Limb (tissue), 2 donors: ENCODE data around the gene HIRIP3.

Experiments used
- DNase-seq, 2 donors: peaks; one replicate each; pipeline ENCODE4 v3.0.0-alpha.2; 2016; ENCODE audit errors: extremely low spot score in 2 of 2

The HIRIP3 gene

DNA sequence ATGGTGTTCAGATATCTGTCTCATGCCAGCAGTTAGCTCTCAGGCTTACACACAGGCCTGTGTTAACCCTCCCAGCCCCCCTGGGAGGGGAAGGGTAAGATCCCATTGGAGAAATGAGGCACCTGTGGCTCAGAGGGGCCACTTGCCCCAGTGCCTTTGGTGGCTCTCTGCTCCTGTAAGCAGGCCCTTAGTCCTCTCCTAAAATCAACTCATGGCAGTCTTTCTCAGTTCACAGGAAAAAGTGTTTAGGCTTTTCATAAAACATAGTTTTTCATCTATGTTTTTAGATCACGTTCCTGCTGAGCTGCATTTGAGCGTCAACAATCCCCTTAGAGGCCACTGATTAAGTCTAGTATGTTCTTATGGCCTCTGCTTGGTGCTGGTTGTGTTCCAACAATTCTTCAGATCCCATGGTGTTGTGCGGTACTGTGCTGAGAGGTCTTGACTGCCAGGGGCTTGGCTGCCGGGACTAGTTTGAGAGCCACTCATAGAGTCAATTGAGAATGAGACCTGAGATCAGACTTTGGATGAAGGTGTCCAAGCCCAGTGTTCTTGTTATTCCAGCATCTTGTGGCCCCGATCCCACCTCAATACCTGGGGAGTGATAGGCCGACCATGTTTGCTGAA, 11.2 kb downstream of the HIRIP3 start:
- no peak for DNase-seq

DNA sequence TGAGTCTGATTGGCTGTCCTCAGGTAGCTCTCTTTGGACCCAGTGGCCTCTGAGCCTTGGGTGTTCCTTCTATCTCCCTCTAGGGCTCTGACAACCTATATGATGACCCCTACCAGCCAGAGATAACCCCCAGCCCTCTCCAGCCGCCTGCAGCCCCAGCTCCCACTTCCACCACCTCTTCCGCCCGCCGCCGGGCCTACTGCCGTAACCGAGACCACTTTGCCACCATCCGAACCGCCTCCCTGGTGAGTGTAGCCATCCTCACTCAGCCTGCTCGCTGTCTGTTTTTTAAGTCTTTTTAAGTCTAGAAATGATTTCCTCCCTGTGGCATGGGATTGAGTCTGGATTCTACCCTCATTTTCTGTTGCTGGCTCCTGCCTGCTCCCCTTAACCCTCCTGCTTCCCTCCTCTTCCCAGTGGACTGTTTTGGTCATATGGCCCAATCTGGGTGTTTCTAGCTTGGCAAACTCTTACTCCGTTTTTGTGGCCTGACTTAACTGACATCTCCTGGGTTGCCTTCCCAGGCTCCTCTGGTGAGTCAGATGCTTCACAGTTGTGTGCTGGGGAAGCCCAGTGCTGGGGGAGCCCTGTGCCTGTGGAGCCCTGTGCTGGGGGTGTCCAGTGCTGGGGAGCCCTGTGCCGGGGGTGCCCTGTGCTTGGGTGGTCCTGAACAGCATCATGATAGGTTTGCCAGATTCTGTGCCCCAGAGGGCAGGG, 11.8 kb downstream of the HIRIP3 start:
- DNase-seq = no peak

DNA sequence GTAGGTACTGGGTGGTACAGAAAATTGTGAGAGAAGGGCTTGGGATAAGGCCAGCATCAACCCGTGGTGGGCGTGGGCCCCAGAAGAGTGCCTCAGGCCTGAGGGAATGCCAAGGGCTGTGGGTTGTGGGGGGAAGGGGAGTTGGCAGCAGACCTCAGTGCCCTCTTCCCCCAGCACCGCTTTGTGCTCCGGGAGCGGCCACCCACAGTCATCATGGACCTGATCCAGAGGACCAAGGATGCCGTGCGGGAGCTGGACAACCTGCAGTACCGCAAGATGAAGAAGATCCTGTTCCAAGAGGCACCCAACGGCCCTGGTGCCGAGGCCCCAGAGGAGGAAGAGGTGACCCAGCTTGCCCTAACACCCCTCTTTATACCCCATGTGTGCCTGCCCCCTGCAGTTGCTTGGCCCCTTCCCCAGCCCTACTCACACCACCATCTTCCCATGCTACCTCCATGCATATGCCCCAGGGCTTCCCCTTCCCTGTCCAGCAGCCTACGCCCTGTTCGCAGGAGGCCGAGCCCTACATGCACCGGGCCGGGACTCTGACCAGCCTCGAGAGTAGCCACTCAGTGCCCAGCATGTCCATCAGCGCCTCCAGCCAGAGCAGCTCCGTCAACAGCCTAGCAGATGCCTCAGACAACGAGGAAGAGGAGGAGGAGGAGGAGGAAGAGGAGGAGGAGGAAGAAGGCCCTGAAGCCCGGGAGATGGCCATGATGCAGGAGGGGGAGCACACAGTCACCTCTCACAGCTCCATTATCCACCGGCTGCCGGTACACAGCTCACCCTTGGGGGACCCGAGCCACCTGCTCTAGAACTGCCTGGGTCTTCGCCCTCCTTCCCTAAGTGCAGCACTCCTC, 12.6 kb downstream of the HIRIP3 start:
- DNase-seq = no peak

DNA sequence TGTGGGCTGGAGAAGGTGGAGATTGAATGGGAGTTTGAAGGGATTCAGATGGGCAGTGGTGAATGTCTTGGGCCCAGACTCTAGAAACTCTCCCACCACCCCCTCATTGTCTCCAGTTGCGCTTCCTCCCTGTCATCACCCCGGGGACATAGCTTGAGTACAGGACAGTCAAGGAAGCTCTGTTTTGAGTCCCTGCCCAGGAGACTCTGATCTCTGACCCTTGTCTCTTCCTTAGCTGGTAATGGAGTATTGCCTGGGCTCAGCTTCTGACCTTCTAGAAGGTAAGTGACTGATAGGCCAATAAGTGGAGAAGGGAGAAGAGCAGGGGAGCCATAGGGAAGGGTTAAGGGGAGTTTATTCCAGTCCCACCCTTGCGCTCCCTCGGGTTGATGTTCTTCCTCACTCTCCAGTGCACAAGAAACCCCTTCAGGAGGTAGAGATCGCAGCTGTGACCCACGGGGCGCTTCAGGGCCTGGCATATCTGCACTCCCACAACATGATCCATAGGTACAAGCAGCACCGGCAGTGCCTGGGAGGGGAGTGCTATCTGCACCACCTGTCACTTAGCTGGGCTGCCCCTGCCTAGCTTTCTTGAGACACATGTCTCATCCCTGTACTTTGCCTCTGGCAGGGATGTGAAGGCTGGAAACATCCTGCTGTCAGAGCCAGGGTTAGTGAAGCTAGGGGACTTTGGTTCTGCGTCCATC, 16.7 kb downstream of the HIRIP3 start:
- DNase-seq = no peak

DNA sequence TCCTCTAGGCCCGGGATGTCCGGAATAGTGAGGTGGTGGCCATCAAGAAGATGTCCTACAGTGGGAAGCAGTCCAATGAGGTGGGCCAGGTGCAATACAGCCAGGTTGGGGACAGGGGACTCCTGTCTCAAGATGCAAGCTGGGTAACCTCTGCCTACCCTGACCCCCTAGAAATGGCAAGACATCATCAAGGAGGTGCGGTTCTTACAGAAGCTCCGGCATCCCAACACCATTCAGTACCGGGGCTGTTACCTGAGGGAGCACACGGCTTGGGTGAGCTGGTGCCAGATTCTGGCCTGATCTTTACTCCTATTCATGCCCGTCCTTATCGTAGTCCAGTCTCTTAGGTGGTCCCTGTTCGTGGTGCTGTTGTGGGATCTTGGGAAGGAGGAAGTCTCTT, 17.3 kb downstream of the HIRIP3 start:
- DNase-seq = no peak

DNA sequence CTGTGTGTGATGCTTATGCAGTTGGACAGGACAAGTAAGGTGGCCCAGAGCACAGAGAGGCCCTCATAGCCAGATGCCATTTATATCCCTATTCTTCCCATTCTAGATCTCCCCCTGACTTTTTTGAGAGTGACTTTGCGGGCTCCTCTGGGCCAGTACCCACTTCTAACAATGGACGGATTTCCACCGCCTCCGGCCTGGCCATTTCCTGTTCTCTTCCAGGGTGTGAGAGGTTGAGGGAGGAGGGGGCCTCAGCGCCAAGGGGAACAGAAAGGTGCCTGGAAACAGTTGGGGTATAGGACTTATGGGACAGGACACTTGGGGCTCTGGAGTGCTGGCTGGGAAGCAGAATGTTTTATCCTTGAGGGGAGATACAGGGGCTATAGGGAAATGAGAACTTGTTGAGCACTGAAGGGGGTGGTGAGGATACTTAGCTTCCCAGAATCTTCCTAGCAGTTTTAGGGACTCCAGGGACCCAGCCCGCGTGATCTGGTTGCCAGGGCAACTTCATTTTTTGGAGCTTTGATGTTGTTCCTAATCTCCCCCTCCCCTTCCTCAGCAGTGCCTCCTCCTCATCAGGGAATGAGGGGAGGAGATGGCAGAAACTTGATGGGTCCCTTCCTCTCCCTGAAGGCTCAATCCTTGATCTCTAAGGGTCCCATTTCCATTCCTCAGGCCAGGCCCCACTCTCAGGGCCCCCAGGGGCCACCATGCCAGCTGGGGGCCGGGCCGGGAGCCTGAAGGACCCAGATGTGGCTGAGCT, 18.2 kb downstream of the HIRIP3 start:
- no peak for DNase-seq

DNA sequence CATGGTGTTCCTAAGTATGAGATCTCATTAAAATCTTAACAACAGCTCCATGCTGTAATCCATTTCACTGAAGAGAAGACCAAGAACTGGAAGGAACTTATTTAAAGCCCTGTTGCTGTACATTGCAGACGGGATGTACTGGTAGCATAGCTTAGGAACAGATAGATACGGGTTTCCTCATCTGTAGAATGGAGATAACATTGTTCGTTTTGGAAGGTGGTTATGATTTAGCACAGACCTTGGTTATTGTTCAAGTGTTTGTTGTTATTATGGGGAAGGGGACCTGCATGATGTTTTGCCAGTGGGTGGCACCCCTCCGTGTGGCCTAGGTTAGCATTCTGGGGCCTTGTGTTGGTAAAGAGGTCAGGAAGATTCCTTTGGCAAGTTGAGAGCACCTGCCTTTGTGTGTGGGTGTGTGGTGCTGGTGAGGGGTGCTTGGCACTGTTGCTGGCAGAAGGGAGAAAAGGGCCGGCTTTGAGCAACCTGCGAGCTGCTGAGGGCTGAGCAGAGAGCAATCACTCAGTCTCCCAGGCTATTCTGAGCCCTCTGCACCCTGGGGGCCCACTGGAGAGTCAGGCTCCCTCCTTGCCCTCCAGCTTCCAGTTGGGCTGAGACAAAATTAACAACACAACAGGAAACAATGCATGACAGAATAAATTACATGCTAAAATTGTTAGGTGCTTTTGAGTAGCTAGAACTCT, 19.5 kb downstream of the HIRIP3 start:
- no peak for DNase-seq

DNA sequence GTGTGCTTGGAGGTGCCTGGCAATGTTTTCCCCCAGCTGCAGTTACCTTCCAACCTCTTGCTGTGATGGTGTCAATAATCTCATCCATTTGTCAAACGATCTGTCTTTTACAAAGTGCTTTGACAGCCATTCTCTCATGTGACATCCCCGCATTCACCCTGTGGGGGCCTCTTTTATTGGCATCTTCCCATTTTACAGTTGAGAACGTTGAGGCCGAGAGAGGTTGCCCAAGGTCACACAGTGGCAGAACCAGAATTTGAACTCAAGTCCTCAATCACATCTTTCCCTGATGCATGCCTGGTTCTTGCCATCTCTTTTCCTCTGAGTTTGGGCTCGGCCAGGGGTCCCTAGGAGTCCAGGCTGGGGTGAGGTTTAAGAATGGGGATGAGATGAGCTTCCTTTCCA, 20.3 kb downstream of the HIRIP3 start:
- DNase-seq = no peak

DNA sequence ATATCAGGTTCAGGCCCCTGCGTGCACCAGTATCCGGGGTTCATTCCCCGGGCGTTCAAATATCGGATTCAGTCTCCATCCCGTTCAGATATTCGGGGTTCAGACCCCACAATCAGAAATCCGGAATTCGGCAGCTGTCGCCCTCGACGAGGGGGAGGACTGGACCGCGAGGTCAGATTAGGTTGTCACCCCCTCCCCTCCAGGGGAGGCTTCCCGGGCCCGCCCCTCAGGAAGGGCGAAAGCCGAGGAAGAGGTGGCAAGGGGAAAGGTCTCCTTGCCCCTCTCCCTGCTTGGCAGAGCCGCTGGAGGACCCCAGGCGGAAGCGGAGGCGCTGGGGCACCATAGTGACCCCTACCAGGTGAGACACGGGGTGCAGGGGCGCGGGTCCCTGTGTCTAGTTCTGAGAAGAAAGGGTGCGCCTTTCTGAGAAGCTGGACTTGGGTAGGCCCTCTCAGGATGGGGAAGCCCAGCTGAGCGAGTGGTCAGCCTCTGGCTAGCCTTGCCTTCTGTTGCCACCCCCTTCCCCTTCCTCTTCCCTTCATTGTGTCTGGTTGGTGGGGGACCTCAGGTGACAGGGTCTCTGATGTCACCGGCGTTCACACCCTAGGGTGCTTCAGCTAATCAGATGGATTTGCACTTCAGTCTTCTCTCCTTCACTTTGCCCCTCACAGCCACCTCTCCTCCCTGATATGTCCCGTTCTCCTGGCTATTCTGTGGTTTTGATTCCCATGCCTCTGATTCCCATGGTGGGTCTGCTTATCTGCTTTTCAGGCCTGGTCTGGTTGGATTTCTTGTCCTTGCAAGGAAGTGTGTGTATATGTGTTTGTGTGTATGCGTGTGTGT, 20.9 kb downstream of the HIRIP3 start:
- DNase-seq = no peak

DNA sequence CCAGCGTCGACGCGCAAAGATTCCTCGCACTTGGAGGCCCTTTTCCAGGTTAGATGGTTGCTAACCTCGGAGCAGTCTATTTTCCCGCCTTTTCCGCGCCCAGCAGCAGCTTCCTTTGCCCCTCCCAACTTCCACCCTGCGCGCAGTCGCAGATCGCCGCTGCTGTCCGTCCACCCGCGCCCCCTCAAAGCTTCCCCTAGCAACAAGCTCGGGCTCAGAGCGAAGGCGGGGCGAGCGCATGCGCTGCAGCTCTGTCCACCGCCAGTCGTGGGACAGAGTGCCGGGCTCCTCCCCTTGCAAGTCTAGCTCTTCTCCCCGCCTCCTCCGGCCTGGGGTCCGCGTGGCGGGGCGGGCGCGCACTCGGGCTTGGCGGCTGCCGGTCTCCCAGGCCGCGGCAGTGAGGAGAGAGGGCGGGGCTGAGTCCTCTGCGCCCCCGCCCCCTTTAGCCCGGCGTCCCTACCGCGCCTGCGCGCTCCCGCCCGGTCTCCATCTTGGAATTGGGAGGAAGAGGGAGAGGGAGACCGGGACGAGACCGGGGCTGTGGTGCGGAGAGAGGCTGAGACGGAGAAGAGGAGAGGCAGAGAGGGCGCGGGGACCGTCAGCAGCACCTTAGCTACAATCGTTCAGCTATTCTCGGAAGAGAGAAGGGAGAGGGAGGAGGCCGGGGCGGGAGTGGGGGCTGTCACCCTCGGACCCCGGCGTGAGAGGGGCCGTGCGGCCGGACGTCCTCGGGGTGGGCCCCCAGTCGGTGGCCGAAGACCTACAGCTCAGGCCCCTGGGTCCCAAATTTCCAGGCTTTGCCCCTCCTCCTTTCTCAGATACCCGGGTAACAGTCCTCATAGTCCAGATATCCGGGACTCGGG, 21.8 kb downstream of the HIRIP3 start, which contains the start of gene TAOK2:
Gene TAOK2 (plus strand): TSS at position 485 of the 863 bp plus-strand sequence. CDS start 3,905 bp downstream, outside the sequence.
- DNase-seq = peak; percentile 99

DNA sequence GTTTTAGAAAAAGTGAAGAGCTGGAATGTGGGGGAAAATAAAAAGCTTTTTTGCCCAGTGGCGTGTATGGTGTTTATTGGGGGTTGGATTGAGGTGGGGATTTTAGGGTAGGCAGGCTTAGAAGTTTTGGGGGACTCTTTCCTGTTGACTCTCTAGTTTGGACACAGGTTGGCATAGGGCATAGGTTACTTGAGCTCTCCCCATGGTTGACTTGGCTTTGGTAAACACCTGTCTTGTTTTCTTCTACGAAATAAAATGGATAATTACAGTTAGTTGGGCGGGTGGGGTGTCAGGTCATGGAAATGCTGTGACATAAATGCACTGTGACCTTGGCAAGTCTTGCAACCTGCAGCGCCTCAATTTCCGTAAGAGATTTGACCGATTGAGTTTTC, 22.4 kb downstream of the HIRIP3 start:
- DNase-seq = no peak

DNA sequence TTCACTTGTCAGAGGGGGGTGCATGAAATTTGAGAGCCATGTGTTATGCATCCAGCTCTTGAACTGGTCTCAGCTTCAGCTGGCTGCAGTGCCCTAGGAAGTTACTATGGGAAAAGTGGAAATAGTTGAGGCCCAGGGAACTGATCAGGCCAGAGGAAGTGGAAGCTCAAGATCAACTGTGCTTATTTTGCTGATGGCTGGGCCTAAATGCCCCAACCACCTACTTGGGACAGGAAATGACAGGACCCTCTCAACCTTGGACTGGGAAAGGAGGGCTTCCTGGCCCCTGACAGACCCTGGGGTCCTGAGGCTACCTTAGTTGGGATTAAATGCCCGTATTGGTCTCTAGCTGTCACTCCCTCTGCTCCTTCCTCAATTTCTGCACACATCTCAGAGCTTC, 22.9 kb downstream of the HIRIP3 start:
- no peak for DNase-seq

DNA sequence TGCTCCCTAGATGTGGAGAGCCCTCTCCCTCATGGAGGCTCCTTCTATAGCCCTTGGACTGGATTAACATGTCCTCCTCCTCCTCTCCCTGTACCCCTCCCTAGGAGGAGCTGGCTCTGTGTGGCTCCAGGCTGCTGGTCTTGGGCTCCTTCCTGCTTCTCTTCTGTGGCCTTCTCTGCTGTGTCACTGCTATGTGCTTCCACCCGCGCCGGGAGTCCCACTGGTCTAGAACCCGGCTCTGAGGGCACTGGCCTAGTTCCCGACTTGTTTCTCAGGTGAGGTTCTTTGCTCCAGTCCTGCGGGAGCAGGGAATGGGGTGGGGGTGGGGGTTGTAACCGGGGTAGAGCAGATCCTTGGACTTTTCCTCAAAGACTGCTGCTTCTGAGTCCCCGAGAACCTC, 24.1 kb downstream of the HIRIP3 start:
- no peak for DNase-seq

DNA sequence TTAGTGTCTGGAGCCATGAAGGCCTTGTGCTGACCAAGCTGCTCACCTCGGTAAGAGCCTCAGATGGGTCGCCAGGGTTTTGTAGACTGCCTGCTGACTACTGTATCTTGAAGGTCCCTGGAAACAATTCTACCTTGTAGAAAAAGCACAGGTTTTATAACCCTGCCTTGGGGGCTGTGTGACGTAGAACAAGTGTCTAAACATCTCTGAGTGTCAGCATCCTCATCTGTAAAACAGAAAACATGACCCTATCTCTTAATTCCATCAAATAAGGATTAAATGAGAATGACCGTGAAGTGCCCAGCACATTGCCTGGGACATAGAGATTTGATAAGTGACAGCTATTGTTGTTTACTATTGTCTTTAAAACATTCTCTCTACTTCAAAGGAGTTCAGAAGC, 27.2 kb downstream of the HIRIP3 start:
- DNase-seq = no peak

DNA sequence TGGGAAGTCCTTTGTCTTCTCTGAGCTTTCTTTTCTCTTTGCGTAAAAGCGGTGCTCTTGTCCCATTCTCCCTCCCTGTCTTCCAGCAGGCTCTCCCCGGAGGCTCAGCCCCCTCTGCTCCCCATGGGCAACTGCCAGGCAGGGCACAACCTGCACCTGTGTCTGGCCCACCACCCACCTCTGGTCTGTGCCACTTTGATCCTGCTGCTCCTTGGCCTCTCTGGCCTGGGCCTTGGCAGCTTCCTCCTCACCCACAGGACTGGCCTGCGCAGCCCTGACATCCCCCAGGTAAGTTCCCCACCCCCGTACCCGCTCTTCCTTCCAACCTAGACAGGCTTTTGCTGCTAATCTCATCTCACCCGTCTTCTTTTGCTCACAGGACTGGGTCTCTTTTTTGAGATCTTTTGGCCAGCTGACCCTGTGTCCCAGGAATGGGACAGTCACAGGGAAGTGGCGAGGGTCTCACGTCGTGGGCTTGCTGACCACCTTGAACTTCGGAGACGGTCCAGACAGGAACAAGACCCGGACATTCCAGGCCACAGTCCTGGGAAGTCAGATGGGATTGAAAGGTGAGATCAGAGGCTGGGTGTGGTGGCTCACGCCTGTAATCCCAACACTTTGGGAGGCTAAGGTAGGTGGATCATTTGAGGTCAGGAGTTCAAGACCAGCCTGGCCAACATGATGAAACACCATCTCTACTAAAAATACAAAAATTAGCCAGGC, 32.2 kb downstream of the HIRIP3 start:
- no peak for DNase-seq

DNA sequence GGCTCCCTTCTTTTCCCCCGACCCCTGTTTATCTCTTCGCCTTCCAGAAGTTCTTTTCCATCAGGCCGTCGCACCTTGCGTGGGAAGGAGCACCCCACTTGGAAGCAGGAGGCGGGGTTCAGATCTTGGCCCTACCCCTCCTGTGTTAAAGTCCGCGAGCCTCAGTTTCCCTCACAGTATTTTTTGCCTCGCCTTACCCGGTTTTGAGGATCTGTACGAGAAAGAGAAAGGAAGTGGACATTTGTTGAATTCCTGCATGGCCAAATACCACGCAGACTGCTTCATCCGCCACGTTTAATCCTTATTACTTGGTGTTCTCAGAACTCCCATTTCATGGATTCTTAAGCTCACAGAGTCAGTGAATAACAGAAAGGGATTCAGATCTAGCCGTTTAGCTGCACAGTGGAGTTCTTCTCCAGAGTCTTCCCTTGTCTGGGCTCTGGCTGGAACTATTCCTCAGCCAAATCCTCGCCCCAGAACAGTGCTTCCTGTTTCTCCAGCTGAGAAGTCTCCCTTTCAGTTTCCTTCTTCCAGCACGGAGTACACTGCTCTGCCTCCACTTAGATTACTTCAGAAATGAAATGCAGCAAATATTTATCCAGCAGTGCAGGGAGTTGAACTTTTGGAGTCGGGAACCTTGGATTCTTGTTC, 32.9 kb downstream of the HIRIP3 start:
- peak in 1 of 2 donors; percentile 11 for DNase-seq
